DMS114 treated with DMSO at 0.1 percent for 48 hours (cell line): ENCODE measurements around the gene SCN2A.
"Not testable (repeated sequence)": the region's sequence is repeated elsewhere in the genome, so short reads cannot be mapped to it uniquely, and the experiment has no call there.

ENCODE experiments used
- DNase-seq: peaks from one replicate; lab custom pipeline; 2025; ENCODE audit not compliant: unreplicated experiment; lab: John Stamatoyannopoulos, UW

Gene SCN2A

GRCh38 chr2:165312999-165313398 is 73.8 kb downstream of the SCN2A start:
- DNase-seq, result no peak

GRCh38 chr2:165313509-165313908 is 74.3 kb downstream of the SCN2A start:
- no peak for DNase-seq

GRCh38 chr2:165328272-165328671 is 89.1 kb downstream of the SCN2A start:
- no peak for DNase-seq

DNA sequence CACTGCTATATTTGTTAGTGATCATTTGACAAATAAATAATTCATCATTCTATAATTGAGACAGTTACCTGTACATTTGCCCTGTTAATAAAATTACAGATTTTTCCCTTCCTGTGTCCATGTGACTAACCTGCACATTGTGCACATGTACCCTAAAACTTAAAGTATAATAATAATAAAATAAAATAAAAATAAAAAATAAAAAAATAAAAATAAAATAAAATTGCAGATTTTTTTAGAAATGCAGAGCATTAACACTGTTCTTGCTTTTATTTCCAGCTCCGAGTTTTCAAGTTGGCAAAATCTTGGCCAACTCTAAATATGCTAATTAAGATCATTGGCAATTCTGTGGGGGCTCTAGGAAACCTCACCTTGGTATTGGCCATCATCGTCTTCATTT is 105.1 kb downstream of the SCN2A start:
- DNase-seq, result not testable (repeated sequence)

DNA sequence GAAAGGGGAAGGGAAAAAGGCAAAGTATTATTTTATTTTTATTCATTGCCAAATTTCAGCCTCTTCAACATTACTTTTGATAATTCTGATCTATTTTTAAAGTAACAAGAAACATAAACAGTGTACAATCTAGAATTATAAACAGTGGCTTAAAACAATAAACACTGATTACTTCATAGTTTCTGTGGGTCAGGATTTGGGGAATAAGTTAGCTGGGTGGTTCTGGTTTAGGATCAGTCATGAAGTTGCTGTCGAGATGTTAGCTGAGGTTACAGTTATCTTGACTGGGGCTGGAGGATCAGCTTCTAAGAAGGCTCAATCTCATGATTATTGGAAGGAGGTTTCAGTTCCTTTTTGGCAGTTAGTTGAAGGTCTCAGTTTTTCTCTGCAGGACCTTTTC is 109.2 kb downstream of the SCN2A start:
- DNase-seq, result no peak

DNA sequence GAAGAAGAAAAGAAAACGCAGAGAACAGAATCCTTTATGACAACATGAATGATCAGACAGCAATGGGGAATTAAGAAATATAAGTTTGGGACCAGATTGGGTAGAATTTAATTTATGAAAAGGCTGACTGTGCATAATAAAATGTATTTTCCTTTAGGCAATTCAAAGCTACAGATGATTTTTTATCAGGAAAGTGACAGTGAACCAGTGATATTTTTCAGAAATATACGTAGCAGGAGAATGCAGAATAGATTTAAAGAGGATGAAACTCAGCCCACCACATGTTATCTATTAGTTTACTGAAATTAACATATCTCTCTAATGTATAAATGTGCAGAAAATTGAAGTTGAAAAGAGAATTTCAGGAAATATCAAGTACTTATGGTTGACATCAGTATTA is 110.0 kb downstream of the SCN2A start:
- no peak for DNase-seq

DNA sequence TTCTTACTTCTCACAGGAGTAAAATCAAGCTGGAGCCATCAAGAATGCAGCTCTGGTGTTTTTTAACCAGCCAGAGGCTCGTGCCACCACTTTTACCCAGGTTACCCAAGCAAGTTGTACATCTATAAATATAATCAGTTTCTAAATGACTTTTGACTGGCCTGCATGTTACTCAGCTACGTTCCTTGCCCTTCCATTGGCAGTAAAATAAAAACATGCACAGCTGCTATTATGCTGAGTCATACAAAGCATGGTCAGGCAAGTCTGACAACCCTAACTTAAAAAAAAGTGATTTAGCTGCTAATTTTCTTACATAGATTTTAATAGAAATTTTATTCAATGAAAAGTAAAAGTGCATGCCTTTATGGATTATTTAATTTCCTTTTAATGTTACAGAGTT is 118.5 kb downstream of the SCN2A start:
- DNase-seq, result no peak

- no peak for DNase-seq
These were observed 122.3 kb downstream of the SCN2A start for GRCh38 chr2:165361514-165361913.

GRCh38 chr2:165369131-165369897 is 130.1 kb downstream of the SCN2A start:
- no peak for DNase-seq

DNA sequence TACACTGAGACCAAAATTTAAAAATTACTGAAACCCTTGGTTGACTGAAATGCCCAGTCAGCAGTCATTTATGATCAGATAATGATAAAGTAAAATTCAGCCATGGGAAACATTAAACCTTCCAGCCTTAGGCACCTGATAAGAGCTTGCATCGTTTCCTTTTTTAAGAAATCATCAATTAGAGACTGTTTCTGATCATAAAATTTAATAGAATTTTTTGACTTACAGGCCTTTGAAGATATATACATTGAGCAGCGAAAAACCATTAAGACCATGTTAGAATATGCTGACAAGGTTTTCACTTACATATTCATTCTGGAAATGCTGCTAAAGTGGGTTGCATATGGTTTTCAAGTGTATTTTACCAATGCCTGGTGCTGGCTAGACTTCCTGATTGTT is 130.7 kb downstream of the SCN2A start:
- no peak for DNase-seq

DNA sequence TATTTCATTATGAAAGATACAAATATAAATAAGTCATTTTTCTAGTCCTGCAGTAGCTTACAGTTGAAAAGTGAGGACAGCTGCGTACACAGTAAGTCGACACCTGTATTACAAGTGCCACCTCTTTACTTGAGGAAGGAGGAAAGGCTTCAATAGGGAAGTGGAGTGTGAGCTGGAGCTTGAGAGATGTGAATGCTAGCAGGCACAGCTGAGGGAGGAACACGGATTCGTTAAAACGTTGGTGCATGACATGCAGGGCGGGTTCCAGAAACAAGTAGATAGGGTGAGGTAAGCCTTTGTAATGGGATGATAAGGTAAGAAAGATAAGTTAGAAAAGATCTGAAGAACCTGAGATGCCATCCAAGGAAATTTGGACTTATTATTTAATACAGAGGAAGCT is 132.1 kb downstream of the SCN2A start:
- no peak for DNase-seq

- DNase-seq, result no peak
These were observed 134.2 kb downstream of the SCN2A start for GRCh38 chr2:165373278-165374010.

DNA sequence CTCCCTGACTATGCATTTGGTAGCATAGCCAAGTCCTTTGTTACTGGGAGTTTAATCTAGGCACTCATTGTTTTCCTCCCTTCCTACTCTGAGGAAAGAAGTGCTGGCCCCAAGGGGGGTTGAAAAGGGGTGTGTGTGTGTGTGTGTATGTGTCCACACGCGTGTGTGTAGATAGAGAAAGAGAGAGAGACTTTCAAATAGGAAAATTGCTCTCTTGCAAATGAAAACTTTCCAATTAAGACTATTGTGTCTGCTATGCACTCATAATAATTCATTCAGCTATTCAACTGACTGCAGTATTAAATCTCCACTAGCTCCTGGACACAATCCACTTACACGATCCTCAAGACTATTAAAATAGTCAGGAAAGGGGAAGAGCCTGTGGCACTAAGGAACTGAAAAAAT is 137.4 kb downstream of the SCN2A start:
- DNase-seq, result no peak

GRCh38 chr2:165382362-165382761 is 143.1 kb downstream of the SCN2A start:
- no peak for DNase-seq

GRCh38 chr2:165390875-165391274 is 151.7 kb downstream of the SCN2A start:
- DNase-seq, result no peak

DNA sequence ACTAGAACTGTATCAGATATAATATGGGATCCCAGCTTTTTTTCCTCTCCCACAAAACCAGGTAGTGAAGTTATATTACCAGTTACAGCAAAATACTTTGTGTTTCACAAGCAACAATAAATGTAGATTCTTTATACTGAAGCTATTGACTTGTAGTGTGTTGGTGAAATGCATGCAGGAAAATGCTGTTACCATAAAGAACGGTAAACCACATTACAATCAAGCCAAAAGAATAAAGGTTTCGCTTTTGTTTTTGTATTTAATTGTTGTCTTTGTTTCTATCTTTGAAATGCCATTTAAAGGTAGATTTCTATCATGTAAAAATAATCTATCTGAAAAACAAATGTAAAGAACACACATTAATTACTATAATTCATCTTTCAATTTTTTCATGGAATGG is 152.6 kb downstream of the SCN2A start:
- DNase-seq, result no peak

GRCh38 chr2:165398603-165399002 is 159.4 kb downstream of the SCN2A start:
- not testable (repeated sequence) for DNase-seq

DNA sequence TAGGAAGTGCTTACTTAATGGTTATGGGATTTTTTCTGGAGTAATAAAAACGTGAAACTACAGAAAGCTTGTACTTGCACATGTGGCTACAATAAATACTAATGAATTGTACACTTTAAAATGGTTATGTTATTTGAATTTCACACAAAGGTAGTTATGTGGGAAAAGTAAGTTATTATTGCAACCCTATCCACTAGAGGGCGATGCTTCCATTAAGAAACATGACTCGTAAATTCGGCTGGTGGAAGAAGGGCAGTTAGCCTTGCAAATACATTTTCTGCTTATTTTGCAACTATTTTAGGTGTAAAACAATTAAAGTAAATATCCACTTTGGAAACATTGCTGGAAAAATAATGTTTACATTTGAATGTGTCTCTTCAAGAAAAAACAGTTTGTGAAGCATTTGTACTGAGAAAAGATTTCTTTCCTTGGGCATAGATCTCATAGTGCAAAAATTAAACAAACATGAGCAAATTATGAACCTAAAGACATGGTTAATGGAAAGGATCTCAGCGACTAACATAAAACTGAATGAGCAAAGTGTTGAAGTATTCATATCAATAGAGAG is 162.2 kb downstream of the SCN2A start:
- DNase-seq, result peak; percentile 19

- no peak for DNase-seq
These were observed 162.9 kb downstream of the SCN2A start for GRCh38 chr2:165402162-165402561.

- no peak for DNase-seq
These were observed 167.0 kb downstream of the SCN2A start for GRCh38 chr2:165406173-165406572.

DNA sequence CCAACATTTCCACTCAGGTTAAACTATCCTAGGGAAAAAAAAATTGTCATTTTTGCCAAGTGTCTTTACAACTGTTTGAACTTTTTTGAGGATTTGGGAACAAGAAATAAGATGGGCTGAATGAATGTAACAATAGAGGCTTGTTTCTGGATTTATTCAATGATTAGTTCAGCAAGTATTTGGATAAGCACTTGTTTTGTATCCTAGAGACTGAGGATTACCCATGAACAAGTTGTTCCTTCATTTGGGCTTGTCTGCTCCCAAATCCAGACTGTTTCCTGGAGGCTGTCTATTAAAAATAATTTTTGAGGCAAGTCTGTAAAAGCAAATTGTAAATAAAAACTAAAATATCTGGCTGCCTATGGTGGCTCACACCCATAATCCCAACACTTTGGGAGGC is 168.3 kb downstream of the SCN2A start:
- DNase-seq, result no peak

DNA sequence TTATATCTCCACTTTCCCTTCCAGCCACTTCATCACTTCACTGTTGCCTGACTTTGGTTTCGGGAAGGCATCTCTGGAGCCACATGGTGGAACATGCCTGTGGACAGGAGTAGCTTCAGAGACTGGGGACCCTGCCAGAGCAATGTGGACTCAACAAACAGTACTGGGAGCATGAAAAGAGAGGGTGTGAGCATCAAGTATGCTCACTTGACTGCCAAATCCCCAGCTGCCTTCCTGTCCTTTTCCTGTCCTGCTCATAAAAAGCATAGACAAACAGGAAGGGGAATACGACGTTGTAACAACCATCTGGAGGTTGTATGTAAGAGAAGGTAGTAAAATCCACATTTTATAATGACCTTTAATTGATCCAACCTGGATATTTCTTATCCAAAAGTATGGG is 169.0 kb downstream of the SCN2A start:
- no peak for DNase-seq
